Kidney tubule cell (primary cell): Measurements from ENCODE around the gene BTLA.
"Not testable (repeated sequence)": the region's sequence is repeated elsewhere in the genome, so short reads cannot be mapped to it uniquely, and the experiment has no call there.

Experiments
- DNase-seq: peaks from one replicate; pipeline ENCODE4 v3.0.0-alpha.2; 2018; ENCODE audit warnings: low spot score

BTLA gene, protein sequence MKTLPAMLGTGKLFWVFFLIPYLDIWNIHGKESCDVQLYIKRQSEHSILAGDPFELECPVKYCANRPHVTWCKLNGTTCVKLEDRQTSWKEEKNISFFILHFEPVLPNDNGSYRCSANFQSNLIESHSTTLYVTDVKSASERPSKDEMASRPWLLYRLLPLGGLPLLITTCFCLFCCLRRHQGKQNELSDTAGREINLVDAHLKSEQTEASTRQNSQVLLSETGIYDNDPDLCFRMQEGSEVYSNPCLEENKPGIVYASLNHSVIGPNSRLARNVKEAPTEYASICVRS

DNA sequence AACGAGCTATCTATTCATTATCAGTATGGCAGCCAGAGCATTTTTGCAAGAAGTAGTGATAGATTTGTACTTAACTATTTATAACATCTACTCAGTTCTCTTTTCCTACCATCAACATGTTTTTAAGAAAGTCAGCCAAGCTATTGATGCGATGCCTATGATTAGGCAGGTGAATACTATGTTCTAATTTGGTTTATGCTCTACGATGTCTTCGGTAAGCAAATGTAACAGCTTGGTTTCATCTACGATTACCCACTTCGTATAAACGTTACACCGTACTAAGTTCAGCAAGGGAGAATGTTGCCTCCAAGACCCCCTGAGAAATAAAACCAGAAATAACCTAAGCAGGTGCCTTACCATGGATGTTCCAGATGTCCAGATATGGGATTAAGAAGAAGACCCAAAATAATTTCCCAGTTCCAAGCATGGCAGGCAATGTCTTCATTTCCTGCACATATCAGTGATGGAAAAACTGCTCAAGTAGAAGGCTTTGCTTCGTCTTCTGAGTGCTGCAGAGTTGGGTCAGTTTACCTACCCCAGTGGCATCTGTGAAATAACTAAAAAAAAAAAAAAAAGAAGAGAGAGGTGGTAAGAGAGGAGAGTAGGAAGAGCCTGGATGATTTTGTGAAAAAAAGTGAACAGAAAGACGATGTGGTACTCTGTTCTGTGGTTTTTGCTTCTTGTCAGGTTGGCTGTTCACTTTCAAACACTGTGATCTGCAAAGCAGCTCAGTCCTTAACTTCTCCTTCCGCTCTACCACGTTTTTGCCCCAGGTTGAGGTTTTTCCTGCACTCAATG is at the start of gene BTLA:
TSS of gene BTLA (minus strand) at position 559 of the 798 bp plus-strand sequence. CDS start at position 445, 114 bp downstream.
- DNase-seq, result no peak

DNA sequence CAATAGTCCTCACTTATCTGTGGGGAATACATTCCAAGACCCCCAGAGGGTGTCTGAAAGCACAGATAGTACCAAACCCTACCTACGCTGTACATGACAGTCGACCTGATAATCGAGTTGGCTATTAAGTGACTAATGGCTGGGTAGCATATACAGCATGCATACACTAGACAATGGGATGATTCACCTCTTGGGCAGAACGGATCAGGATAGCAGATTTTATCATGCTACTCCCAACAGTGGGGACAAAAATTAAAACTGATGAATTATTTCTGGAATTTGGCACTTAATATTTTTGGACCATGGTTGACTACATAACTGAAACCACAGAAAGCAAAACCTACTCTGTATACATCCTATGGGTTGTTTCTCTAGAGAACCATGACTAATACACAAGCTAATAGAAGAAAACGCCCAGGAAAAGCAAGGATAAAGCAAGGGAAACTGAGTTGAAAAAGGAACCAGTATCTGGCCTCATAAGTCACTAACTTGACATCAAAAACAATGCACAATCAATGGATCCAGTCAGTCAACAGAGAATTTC is 47.0 kb upstream of the BTLA start:
- no peak for DNase-seq

DNA sequence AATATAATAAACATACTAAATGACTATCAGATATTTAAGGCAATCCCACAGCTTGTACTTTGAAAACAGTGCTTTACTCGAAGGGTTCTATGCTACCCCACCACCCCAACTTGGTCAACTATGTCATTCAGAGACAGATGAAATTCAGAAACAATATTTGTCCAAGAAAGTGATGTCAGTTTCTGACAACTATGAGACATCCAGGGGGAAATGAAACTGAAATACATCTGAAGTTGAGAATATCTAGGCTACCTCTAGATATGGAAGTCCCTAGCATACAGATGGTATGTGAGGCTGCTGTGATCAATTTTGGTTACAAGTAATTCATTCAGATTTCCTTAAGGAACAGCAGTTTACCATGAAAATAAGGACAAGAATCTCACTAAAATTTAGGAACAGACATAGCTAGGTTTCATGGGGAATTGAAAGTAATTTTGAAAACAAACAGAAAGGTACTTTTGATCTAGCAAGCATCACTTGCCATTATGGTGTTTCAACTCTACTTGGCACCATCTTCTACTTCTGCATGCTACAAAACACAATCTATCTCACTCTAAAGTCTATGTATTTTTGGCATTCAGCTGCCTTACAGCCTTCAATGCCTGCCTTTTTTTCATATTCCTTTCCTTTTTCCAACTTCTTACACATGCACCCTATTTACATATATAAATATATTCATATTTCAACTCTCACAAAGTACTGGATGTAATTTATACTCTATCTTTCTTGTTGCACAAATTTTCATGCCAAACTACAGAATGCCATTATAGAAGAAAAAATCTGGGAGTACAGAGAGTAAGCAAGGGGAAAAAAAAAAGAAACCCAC is 40.8 kb upstream of the BTLA start:
- DNase-seq, result no peak

DNA sequence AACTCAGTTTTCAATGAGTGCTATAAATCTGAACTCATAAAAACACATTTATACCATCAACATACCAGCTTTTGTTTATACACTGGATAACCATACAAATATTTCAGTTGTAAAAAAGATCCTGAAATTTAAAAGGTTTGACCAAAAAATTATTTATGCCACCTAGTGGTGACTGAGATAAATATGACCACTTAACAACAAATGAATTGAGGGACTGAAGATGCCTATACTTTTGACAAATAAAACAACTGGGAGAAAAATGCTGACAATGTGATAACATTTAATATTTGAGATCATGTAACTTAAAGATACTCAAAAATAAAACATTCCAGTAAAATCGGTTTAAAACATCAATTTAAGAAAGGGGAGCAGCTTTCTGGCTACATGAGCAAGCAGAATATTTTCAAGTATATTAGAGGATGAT is 32.1 kb upstream of the BTLA start:
- DNase-seq, result peak; percentile 43

- DNase-seq, result no peak
Observed at GRCh38 chr3:112530573-112530972, 31.3 kb upstream of the BTLA start.

DNA sequence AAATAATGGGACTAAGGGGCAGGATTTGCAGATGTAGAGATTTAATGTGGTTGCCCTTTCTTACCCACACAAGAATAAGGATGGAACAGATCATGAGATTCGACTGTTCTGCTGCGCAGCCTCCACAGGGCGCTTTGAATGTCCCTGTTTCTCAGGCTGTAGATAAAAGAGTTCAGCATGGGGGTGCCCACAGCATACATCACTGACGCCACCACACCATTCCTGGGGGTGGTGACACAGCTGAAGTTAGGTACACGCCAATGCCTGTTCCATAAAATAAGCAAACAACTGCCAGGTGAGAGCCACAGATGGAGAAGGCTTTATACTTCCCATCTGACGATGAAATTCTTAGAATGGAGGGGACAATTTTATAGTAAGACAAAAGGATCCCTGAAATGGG is 24.9 kb upstream of the BTLA start:
- not testable (repeated sequence) for DNase-seq

- DNase-seq, result peak; percentile 74
Observed at GRCh38 chr3:112519424-112520001, 20.2 kb upstream of the BTLA start.

- peak; percentile 42 for DNase-seq
Observed at GRCh38 chr3:112518970-112519369, 19.7 kb upstream of the BTLA start.

- peak; percentile 61 for DNase-seq
Observed at GRCh38 chr3:112514527-112515128, 15.4 kb upstream of the BTLA start.

DNA sequence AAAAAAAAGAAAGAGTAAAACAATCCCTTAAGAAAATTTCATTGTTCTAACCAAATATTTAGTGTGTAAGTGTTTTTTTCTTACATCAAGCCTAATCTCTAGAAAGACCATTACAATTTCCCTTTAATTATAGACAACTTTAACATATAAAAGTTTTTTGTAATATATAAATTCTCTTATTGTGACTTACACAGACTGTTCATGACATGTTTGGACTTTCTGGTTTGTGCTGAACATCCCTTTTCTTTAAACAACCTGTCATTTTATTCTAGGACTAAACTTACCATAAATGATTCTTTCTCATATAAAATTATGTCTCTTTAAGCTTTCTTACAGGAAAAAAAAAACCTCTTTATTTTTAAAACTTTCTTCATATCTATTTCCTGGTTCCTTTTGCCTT is 13.0 kb upstream of the BTLA start:
- DNase-seq, result no peak

DNA sequence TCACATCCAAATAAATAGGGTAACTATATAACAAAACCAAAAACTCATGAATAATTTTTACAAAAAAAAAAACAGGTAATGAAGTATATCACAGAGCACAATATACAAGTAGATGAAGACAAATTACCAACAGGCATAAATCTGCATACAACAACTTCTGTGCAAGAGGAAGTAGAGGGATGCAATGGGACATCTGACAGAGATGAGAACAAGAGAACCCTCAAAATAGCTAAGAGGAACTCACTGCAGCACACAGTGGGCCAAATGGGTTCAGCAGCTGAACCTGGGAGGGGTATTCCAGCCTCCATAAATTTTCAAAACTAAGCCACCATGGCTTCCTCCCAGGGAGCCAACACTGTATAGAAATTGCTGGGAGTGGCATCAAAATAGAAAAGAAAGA is 9.6 kb upstream of the BTLA start:
- DNase-seq, result no peak

DNA sequence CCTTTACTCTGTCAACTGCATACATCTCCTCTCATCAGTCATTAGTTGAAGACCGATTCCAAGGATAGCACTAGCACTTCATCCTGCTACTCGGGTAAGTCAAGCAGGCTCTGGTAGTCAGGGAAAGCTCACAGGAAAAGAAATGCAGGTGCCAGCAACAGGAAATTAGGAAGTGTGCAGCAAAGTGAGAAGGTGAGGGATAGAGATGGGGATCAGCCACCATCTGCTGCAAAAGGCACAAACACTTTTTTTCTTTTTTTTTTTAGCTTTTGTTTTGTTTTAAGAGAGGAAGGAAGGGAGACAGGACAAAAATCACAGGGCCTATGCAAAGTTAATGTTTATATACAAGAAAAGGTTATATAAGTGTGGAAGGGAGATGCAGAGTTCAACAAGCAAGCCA is 9.0 kb upstream of the BTLA start:
- no peak for DNase-seq

- DNase-seq, result no peak
Observed at GRCh38 chr3:112505907-112506306, 6.6 kb upstream of the BTLA start.

GRCh38 chr3:112504123-112504522 is 4.9 kb upstream of the BTLA start:
- DNase-seq, result no peak

GRCh38 chr3:112503304-112503972 is 4.2 kb upstream of the BTLA start:
- DNase-seq, result no peak

DNA sequence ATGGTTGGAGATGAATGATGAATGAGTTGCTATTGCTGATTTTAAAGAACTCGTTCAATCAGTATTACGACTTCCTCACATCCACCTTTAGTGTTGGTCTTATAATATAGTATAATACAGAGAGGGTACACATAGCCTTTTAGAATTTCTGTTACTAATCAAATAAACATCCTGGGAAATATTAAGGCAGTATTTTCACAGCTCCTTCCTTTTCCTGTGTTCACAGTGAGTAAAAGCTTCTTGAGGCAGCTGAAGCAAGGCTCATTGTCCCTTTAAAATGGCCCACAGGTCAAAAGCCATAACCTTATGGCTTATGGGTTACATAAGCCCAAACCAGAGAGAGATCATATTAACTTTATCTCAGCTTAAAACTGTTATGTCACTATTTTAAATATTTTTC is 1.3 kb upstream of the BTLA start:
- no peak for DNase-seq

GRCh38 chr3:112497897-112498548 is 1.2 kb downstream of the BTLA start:
- no peak for DNase-seq

- no peak for DNase-seq
Observed at GRCh38 chr3:112496366-112497067, 2.8 kb downstream of the BTLA start.

GRCh38 chr3:112494448-112494767 is 4.9 kb downstream of the BTLA start:
- DNase-seq, result not testable (repeated sequence)

- DNase-seq, result no peak
Observed at GRCh38 chr3:112492124-112492523, 7.1 kb downstream of the BTLA start.
